Hindlimb muscle (tissue), 1 donor: Measurements from ENCODE around the gene TMEM244. TPM values are rescaled to one million over a fixed set of nuclear protein-coding genes. Genes with fewer than 3 reads are reported as not detected.
"Not testable (repeated sequence)": the region's sequence is repeated elsewhere in the genome, so short reads cannot be mapped to it uniquely, and the experiment has no call there.

Source experiments
- DNase-seq: peaks from one replicate; pipeline ENCODE4 v3.0.0-alpha.2; 2013
- polyA plus RNA-seq: library from polyadenylated mRNA; unstranded; fragments of 120-200 nt; gene quantifications from one replicate; pipeline ENCODE4 v1.2.1, GENCODE V29; 2013; ENCODE audit not compliant: insufficient read length

TMEM244 gene
- polyA plus RNA-seq, 1 donor: not detected

DNA sequence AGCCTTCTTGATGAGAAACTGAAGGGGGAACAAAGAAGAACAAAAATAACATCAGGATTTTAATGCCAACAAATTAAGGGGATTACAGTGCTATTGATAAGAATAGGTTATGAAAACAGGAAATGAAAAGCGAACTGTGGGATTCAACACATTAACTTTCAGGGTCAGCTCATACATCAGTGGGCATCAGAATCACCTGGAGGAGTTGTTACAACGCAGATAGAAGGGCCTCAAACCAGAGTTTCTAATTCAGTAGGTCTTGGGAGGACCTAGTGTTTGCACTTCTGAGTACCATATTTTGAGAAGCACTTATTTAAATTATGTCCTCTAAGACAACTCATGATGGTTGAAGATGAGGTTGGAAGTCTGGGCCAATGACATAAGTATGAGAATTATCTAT, 5.6 kb upstream of the TMEM244 start:
- no peak for DNase-seq

DNA sequence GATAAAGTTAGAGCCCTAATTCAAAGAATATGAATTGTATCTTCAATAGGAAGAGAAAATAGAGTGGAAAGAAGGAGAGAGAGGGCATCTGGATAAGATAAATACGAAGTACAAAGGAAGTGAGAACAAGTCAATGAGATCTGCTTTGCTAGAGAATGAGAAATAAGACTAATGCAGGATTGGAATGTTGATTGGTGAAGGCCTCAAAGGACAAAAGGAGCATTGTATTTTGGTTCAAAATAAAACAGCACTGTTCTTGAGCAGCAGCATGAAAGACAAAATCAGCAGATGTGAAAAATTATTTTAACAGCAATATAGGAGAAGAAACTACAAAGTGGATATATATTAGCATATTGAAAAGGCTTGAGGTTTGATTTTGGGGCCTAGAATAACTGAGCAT, 5.1 kb upstream of the TMEM244 start:
- no peak for DNase-seq

DNA sequence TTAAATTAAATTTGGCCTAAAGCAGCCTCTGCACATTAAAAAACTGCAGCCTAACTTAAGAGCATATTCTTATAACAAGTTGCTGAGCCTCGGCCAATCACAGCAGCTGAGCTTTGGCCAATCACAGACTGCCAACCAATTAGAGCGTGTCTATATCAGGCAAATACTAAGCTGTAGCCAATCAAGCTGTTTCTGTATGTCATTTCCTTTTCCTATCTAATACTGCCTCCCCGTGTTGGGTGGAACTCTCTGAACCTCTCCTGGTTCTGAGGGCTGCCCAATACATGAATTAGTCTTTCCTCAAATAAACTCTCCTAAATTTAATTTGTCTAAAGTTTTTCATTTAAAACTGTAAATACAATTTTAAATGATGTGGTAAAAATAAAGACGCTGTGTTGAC, 3.9 kb upstream of the TMEM244 start:
- no peak for DNase-seq

DNA sequence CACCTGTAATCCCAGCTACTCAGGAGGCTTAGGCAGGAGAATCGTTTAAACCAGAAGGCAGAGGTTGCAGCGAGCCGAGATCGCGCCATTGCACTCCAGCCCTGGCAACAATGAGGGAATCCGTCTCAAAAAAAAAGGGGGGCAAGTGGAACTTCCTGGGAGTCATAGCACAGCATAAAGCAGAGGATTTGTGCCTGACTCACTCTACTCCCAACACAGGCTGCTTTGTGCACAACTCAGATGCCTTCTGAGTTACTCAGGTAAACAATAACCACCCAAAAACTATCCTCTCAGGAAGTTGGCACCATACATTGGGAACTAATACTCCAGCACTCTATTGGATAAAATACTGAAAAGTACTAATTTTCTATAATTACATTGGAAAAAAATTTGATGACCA, 2.5 kb upstream of the TMEM244 start:
- no peak for DNase-seq

DNA sequence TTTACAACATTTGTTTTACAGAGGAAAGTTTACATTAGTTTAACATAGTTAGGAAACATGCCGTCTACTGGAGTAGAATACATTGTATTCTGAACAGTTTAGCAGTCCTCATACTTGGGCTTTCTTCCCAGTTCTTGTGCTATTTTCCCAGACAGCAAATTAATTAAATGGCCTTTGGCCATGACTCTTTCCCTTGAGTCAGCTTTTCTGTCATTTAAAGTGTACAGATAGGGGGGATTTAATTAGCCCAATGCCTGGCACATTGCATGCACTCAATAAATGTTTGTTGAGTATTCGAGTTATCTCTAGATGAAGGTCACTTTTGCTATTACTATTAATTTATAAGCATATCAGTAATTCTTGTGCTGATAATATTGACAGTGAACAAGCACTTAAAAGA, 1.6 kb downstream of the TMEM244 start:
- DNase-seq: peak; percentile 38

DNA sequence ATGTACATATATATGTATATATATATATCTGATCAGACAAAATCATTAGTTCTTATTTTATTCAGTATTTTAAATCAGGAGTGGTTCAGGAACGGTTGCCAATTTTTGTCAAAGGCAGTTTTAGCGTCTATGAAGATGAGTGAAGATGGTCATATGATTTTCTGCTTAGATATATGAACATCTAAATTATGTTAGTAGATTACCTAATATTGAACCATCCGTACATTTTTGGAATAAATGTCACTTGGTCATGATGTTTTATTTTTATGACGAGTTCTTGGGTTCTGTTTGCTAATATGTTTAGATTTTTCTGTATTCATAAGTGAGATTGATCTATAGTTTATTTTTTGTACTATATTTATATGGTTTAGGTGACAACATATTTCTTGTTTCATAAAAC, 3.3 kb downstream of the TMEM244 start:
- DNase-seq: no peak

DNA sequence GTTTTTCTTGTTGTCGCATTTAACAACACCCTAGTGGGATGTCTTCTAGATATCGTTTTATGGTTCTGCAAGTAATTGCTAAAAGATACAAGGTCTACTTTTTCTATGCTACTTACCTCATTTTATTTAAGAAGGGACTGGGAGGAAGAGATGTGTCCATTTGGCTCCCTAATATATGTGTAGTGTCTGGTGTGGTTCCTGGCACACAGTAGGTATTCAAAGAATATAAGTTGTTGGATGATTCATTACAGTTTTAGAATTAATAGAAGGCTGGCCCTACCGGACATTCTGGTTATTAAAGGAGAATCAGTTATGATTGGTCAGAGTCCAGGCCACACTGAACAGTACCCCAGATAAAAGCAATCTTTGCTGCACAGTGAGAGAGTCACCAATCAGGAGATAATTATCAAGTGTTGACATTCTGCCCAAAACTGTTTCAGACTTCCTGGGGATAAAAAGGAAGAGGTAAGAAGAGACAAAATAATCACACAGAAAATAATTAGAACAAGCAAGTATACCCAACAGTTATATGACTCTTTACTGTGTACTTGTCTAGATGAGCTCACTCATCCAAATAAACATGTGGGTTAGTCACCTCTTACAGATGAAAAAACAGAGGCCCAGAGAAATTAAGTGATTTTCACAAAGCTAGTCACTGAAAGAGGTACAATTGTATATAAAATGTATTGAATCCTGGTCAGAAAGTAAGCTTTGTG, 7.0 kb downstream of the TMEM244 start:
- no peak for DNase-seq

DNA sequence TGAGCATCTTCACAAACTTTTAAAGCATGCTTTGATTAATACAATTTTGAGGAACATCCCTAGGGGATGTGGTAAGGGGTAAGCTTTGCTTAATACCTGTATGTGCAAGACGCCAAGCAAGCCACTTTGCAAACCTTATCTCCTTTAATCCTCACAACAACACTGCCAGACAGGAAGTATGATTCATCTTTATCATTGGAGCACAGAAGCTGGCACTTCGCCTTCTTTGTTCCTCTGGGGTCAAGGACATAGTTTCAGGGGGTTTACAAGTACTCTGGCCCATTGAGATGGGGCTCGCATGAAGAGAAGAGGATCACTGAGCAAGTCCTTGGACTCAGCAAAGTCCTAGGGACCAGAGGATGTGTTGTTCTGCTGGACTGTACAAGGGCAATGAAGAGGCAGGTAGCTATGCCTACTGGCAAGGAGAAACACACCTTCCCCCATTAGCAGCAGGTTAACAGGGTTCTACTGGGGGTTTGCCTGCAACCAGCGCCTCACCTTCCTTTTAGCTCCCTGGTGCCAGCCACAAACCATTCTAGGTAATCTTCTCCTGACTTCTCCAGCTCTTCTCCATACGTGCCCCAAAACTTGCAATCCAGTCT, 8.8 kb downstream of the TMEM244 start:
- no peak for DNase-seq

DNA sequence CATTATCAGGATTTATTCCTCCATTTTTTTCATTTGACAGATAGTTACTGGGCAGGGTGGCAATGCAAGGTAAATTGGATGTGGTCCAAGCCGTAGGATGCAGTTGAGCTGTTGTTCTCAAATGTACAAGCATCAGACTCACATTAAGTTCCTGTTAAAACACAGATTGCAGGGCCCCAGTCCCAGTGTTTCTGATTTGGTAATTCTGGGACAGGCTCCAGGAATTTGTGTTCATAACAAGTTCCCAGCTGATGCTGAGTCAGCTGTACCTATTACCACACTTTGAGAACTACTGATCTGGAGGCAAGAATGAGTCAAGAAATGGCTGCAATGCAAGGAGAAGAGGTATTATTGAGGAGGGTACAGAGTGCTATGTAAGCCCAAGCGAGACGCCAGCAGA, 11.7 kb downstream of the TMEM244 start:
- no peak for DNase-seq

DNA sequence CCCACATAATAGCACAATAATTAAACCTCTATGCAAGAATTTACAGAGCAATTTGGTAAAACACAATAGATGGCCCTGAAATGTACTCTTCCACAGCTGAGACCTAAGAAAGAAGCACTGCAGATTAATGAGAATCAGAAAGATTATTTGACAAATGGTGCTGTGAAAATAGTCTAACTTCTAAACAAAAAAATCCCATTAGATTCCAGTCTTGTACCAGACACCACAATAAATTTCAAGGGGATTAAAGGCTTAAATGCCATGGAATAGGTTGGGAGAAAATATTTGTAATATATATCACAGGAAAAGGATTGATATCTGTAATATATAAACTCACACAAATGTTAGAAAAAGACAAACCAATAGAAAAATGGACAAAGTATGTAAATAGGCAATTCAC, 14.4 kb downstream of the TMEM244 start:
- no peak for DNase-seq

DNA sequence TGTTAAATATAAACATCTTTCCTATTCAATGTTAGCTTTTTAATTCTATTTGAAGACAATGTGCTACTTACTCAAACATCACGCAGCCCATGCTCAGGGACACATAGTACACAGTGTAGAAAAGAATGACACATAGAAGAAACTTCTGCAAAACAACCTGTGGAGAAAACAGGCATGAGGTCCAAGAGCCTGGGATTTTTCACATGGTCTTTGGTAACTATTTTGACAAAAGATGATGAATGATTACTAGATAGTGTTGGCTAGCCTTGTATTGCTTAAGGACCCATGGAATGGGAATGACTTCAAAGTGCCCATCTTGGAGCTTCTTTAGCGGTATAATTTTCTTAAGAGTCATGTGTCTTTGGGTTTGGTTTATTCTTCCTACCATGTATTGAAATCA, 15.4 kb downstream of the TMEM244 start:
- no peak for DNase-seq

DNA sequence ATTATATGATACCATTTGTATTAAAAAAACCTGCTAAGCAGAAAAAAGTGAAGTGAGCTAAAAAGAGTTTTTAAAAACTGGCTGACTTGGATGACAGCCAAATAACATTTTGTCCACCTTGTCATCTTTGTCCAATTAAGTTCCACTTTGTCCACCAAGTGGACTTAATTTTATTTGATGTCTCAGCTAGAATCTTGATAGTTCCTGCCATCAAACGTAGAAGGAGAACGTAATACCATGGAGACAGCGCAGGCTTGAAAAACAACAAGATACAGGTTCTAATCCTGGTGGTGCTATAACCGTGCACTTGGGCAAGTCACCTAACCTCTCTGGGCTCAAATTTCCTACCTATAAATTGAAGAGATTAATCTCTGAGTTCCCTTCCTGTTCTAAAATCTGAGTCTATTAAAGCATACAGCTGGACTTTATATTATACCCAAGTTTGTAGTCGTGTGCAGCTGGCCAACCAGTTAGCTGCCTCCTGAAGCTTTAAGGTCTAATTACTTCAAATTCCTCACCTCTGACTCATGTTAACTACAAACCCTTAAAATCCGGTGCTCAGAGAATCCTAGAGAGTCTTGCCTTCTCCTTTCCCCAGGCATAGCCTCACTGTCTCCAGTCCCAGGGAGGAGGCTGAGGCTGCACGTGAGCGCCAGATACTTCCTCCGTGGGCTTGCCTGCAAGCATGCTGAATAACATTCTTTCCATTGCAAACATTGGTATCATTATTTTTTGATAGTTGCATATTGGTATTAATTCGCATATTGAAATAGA, 16.8 kb downstream of the TMEM244 start:
- no peak for DNase-seq

DNA sequence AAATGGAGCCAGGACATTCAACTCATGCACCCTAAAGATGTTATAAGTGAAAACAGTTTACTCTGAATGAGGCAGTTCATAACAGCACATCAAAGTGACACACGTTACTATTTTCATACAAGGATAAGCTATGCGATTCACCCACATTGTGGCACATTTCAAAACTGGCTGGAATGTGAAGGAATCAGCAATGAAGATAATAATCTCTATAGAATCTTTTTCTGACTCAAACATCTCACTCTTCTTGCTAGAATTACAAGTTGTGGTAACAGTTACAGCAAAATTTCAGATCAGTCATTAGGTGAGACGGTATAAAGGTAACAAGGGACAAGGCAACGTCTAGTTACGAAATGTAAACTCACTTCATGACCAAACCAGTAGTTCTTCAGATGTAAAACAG, 17.5 kb downstream of the TMEM244 start:
- DNase-seq: no peak

DNA sequence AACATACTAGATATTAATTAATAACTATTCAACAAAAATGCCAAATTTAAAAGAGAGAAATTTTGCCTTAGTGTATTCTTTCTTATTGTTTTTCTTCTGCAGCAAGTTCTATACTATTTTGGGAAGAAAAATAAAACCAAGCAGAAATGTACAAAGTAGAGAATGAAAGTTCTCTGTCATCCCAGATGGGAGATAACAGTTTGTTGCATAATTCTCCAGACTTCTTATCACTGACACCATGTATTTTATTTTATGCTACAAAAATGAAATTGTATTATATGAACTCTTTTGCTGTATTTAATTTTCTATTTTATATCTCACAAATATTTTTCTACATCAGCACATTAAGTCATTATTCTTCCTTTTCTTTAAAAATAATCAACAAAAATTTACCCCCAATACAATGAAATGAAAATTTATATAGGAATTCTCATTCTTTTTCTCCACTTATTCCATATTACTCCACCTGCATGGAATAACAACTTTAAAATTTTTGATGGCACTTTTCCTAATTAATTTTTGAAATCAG, 18.2 kb downstream of the TMEM244 start:
- no peak for DNase-seq

DNA sequence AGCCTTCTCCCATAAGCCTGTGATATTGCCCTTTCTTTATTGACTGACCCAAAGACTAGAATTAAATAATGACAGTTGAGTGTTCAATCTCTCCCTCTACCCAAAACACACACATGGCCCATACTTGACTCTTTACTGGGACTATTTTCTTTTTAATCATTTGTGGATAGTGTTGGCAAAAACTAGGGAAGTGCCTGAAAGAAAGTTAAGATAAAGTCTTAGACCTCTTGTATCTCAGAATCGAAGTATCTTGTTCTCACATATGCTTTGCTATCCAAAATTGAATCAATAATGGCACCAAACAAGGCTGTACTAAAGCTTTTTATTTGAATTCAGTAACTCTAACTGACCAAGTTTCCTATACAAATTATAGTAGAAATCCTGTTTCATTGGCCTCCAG, 19.0 kb downstream of the TMEM244 start:
- no peak for DNase-seq

DNA sequence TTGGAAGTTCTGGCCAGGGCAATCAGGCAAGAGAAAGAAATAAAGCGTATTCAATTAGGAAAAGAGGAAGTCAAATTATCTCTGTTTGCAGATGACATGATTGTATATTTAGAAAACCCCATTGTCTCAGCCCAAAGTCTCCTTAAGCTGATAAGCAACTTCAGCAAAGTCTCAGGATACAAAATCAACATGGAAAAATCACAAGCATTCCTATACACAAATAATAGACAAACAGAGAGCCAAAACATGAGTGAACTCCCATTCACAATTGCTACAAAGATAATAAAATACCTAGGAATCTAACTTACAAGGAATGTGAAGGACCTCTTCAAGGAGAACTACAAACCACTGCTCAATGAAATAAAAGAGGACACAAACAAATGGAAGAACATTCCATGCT, 21.6 kb downstream of the TMEM244 start:
- DNase-seq: not testable (repeated sequence)

DNA sequence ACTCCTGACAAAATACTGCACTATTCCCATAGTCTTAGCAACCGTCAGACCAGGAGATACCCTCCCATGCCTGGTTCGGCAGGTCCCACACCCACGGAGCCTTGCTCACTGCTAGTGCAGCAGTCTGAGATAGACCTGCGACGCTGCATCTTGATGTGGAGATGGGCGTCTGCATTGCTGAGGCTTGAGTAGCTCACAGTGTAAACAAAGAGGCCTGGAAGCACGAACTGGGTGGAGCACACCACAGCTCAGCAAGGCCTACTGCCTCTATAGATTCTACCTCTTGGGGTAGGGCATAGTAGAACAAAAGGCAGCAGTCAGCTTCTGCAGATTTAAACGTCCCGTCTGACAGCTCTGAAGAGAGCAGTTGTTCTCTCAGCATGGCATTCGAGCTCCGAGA, 25.4 kb downstream of the TMEM244 start:
- DNase-seq: no peak

DNA sequence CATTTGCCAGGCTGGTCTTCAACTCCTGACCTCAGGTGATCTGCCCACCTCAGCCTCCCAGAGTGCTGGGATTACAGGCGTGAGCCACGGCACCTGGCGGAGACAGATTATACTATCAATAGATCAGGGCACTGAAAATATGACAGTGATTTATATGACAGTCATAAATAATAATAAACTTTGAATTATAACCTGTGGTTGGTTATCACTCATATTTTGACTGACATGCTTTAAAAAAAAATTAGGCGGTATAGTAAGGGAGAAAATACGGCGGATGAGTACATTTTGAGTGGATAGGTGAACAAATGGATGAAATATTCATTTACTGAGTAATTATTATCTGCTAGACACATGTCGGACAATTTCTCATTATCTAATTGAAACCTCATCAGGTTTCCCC, 28.8 kb downstream of the TMEM244 start:
- no peak for DNase-seq

DNA sequence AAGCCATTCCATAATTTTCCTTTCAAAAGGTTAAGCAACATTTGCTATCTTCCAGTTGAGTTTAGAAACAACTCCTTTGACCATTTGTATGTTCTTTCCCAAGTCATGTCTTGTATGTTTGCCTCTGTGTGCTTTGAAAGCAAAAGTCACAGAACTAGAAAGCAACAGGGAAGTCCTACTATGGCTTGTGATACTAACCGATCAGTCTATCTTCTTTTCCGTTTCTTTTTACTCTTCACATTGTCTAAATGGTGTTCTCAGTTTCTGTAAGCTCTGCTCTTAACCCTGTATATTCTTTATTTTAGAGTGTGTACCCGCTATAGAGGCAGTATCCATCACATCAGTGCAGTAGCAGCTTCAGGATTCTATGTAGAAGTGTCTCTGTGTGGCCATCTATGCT, 32.9 kb downstream of the TMEM244 start:
- no peak for DNase-seq

DNA sequence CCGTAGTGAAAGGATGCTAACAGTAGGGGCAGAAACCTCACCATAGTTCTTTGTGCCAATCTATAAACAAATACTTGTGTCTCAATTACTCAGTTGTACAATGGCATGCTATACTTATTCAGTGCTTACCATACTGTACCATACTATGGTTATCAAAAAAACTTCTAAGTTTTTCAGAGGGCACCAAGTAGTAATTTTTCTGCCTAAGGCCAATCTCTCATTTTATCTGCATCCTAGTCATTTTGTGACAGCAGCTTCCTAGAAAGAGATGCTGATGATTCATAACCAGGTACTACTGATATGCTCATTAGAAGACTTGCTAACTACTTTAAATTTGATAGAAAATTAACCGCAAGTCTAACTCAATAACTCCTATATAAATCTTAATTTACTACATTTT, 42.9 kb downstream of the TMEM244 start:
- DNase-seq: no peak

DNA sequence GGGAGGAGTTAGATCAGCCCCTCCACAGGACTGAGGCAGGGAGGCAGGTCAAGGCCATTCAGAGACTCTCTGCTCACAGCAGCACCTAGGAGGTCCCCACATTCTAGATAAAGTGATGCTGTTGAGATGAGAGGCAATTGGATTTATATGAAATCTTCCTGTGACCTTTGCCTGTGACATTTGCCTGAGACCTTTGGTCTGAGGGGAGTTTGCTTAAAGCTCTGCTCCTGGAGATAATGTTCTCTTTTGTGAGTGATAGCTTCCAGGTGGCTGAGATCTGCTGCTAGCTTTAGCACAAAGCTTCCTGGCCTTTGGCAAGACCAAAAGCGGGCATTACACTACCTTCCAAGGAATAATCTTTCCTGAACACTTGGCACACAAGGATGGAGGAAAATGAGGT, 43.3 kb downstream of the TMEM244 start:
- no peak for DNase-seq

DNA sequence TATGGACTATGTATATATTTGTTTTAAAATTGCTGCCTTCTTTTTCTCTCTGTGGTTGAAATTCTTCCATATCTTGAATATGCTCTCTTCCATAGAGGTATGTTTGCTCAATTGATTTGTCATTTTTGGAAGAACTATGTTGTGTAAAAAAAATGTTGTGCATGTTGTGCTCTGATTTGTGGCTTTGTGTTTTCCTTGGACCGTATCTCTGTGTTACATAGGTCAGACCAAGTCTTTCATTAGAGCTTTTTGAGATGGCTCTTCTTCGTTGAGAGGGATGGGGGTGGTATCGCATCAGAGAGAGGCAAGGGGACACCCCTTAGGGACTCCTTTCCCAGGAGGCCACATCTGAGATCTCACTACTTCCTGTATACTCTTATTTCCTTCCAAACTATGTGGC, 43.8 kb downstream of the TMEM244 start:
- no peak for DNase-seq

DNA sequence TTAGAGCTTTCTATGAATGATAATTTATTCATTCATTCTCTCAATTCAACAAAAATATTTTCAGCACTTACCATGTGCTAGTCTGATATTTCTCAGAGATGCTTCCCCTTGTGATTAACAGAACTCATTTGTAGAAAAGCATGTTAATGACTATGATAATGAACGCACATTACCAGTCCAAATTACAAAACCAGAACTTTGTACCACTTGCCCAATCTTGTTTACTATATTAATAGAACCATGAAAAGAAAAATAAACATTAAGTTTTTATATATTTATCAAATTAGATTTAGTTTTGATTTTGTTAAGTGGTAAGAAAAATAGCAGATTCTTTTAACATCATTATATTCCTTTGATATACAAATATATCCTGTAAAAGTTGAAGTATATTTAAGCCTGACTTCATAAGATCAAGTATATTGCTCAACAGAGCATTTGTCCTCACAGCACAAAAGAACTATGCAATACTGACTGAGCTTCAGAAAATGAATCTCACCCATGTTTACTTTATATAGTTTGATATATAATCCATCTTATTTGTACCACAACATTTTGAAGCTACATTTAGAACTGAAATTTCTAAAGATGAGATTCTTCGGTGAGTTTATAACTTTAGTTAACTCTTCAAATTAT, 48.9 kb downstream of the TMEM244 start:
- no peak for DNase-seq
